Activated T-cell treated with anti-CD3 and anti-CD28 coated beads, Interleukin-2, amount 50 U/mL, for 72 hours (primary cell): ENCODE measurements around the gene EFNA1. TPM values are rescaled to one million over a fixed set of nuclear protein-coding genes. Genes with fewer than 3 reads are reported as not detected.

Experiments
- ATAC-seq, 2 donors: fragments of 150-1000 bp; cut with Tn5 transposase; replicated peaks in 1 of 2; 2 replicates each; pipeline ENCODE4 v1.10.0; 2021; ENCODE audit warnings: moderate library complexity in 2 of 2, mild to moderate bottlenecking in 1 of 2
- DNase-seq, 2 donors: peaks; one replicate each; pipeline ENCODE4 v3.0.0; 2021 to 2022; ENCODE audit warnings: mixed read lengths in 1 of 2
- H3K27ac Mint-ChIP-seq: one replicate; pipeline ENCODE4 v1.8.0; 2022; ENCODE audit warnings: mild to moderate bottlenecking, moderate library complexity, mixed read lengths
- H3K27me3 Mint-ChIP-seq: one replicate; pipeline ENCODE4 v1.8.0; 2022; ENCODE audit warnings: low read depth, mixed read lengths
- H3K36me3 Mint-ChIP-seq, 2 donors: one replicate each; pipeline ENCODE4 v1.8.0; 2022; ENCODE audit warnings: mixed read lengths in 2 of 2, mild to moderate bottlenecking in 1 of 2; ENCODE audit not compliant: insufficient read depth in 2 of 2
- H3K4me1 Mint-ChIP-seq: one replicate; pipeline ENCODE4 v1.8.0; 2022; ENCODE audit warnings: low read depth, mixed read lengths
- H3K4me3 Mint-ChIP-seq, 2 donors: one replicate each; pipeline ENCODE4 v1.8.0; 2022; ENCODE audit warnings: mild to moderate bottlenecking in 2 of 2, mixed read lengths in 2 of 2, moderate library complexity in 2 of 2
- H3K9me3 Mint-ChIP-seq, 2 donors: one replicate each; pipeline ENCODE4 v1.8.0; 2022; ENCODE audit warnings: mixed read lengths in 2 of 2
- total RNA-seq, 2 donors: library from RNA; stranded (reverse); gene quantifications; one replicate each; pipeline ENCODE4 v1.2.3, GENCODE V29; 2022

Gene EFNA1
- total RNA-seq = 1 to 10 TPM in 1 of 2 donors, under 1 TPM in 1; 1.00 to 1.4 TPM

GRCh38 chr1:155127105-155127966 is at the start of gene EFNA1:
Gene EFNA1, plus strand, starts transcription at chr1:155127876. Its CDS starts 102 bp downstream, at chr1:155127978.
- no peak within 1 kb of the TSS for H3K27ac Mint-ChIP-seq
- ATAC-seq (peak; percentile 77 to 82), DNase-seq (peak; percentile 61 to 65)
- no peaks in the 10 kb centered on the region for H3K36me3 Mint-ChIP-seq
- H3K4me1 Mint-ChIP-seq = peaks cover 30% of the 10 kb centered on the region
- peak within 1 kb of the TSS; percentile 85 to 93 for H3K4me3 Mint-ChIP-seq
- no peaks in the 10 kb centered on the region for H3K9me3 Mint-ChIP-seq
- peaks cover 25% of the 10 kb centered on the region for H3K27me3 Mint-ChIP-seq

GRCh38 chr1:155078469-155079209 is 49.0 kb upstream of the EFNA1 start, which contains the start of gene EFNA3:
Gene EFNA3, plus strand, starts transcription at chr1:155078837. Its CDS starts 105 bp downstream, at chr1:155078942.
- H3K27ac Mint-ChIP-seq = peak within 1 kb of the TSS; percentile 24
- ATAC-seq = peak; percentile 46 to 53

GRCh38 chr1:155079210-155079486 is 48.5 kb upstream of the EFNA1 start:
- peak overlapping the region; percentile 24 for H3K27ac Mint-ChIP-seq
- H3K4me3 Mint-ChIP-seq = peak overlapping the region; percentile 72 to 79
- H3K9me3 Mint-ChIP-seq = no peaks in the 10 kb centered on the region
- H3K4me1 Mint-ChIP-seq = peaks cover 32% of the 10 kb centered on the region
- DNase-seq = no peak
- ATAC-seq = peak in 1 of 2 donors; percentile 6
- peaks cover 41% of the 10 kb centered on the region for H3K27me3 Mint-ChIP-seq
- H3K36me3 Mint-ChIP-seq = peaks cover 0 to 2% of the 10 kb centered on the region in 2 donors

More at GRCh38 chr1:155078469-155079209, 49.0 kb upstream of the EFNA1 start, which contains the start of gene EFNA3:
- peak; percentile 68 to 78 for DNase-seq
- Mint-ChIP-seq H3K27me3 (peaks cover 36% of the 10 kb centered on the region), H3K9me3 (no peaks in the 10 kb centered on the region), H3K4me3 (peak within 1 kb of the TSS; percentile 72 to 79), H3K4me1 (peaks cover 32% of the 10 kb centered on the region), H3K36me3 (peaks cover 0 to 2% of the 10 kb centered on the region in 2 donors)

GRCh38 chr1:155079487-155080311 is 48.0 kb upstream of the EFNA1 start:
- Mint-ChIP-seq H3K36me3 (peaks cover 0 to 2% of the 10 kb centered on the region in 2 donors), H3K4me3 (peak overlapping the region; percentile 72 to 79), H3K4me1 (peaks cover 37% of the 10 kb centered on the region), H3K27me3 (peaks cover 43% of the 10 kb centered on the region), H3K9me3 (no peaks in the 10 kb centered on the region), H3K27ac (peak overlapping the region; percentile 24)
- peak; percentile 10 to 12 for ATAC-seq
- peak; percentile 46 to 48 for DNase-seq

GRCh38 chr1:155080312-155081228 is 47.1 kb upstream of the EFNA1 start:
- DNase-seq (peak; percentile 38 to 54), ATAC-seq (no peak)
- Mint-ChIP-seq H3K4me3 (peak overlapping the region; percentile 79), H3K4me1 (peaks cover 40% of the 10 kb centered on the region), H3K36me3 (peaks cover 0 to 2% of the 10 kb centered on the region in 2 donors), H3K9me3 (no peaks in the 10 kb centered on the region), H3K27ac (no peak overlapping the region), H3K27me3 (peaks cover 43% of the 10 kb centered on the region)

- H3K27me3 Mint-ChIP-seq = peaks cover 43% of the 10 kb centered on the region
- ATAC-seq = no peak
- no peaks in the 10 kb centered on the region for H3K9me3 Mint-ChIP-seq
- peaks cover 47% of the 10 kb centered on the region for H3K4me1 Mint-ChIP-seq
- peak; percentile 44 to 51 for DNase-seq
- no peak overlapping the region for H3K27ac Mint-ChIP-seq
- peaks cover 0 to 2% of the 10 kb centered on the region in 2 donors for H3K36me3 Mint-ChIP-seq
- H3K4me3 Mint-ChIP-seq = peak overlapping the region; percentile 79
Observed at GRCh38 chr1:155081472-155082300, 46.0 kb upstream of the EFNA1 start.

GRCh38 chr1:155082301-155083051 is 45.2 kb upstream of the EFNA1 start:
- peak in 1 of 2 donors; percentile 44 for DNase-seq
- Mint-ChIP-seq H3K27me3 (peaks cover 43% of the 10 kb centered on the region), H3K4me3 (peak overlapping the region; percentile 70 to 72)

GRCh38 chr1:155083052-155083541 is 44.6 kb upstream of the EFNA1 start:
- H3K36me3 Mint-ChIP-seq = peaks cover 0 to 2% of the 10 kb centered on the region in 2 donors
- no peak for DNase-seq
- H3K4me1 Mint-ChIP-seq = peaks cover 47% of the 10 kb centered on the region
- peaks cover 43% of the 10 kb centered on the region for H3K27me3 Mint-ChIP-seq
- H3K27ac Mint-ChIP-seq = no peak overlapping the region
- H3K9me3 Mint-ChIP-seq = no peaks in the 10 kb centered on the region
- ATAC-seq = no peak
- H3K4me3 Mint-ChIP-seq = peak overlapping the region in 1 of 2 donors; percentile 72

More at GRCh38 chr1:155082301-155083051, 45.2 kb upstream of the EFNA1 start:
- Mint-ChIP-seq H3K27ac (no peak overlapping the region), H3K4me1 (peaks cover 47% of the 10 kb centered on the region), H3K9me3 (no peaks in the 10 kb centered on the region), H3K36me3 (peaks cover 0 to 2% of the 10 kb centered on the region in 2 donors)
- ATAC-seq = no peak

- peaks cover 0 to 2% of the 10 kb centered on the region in 2 donors for H3K36me3 Mint-ChIP-seq
- H3K27me3 Mint-ChIP-seq = peaks cover 42% of the 10 kb centered on the region
- peak overlapping the region; percentile 84 to 88 for H3K4me3 Mint-ChIP-seq
- H3K27ac Mint-ChIP-seq = no peak overlapping the region
- no peaks in the 10 kb centered on the region for H3K9me3 Mint-ChIP-seq
- DNase-seq (peak; percentile 51 to 63), ATAC-seq (no peak)
- peaks cover 46% of the 10 kb centered on the region for H3K4me1 Mint-ChIP-seq
Observed at GRCh38 chr1:155083865-155084721, 43.6 kb upstream of the EFNA1 start.
